Gastroesophageal sphincter (tissue), 3 donors: ENCODE results near the gene HLA-F.

Source experiments
- CTCF ChIP-seq, 4 experiments: fragments of 200-600 bp in 2 of 4; fragments of 450-650 bp in 2 of 4; sonication (generic) in 1 of 4; IDR thresholded peaks; one replicate each; pipeline ENCODE4 v1.5.1; 2017 to 2019; ENCODE audit warnings: antibody characterized with exemption in 4 of 4, mild to moderate bottlenecking in 2 of 4, moderate library complexity in 2 of 4
- EP300 ChIP-seq: sonication (generic); formaldehyde crosslinking; IDR thresholded peaks from one replicate; pipeline ENCODE4 v1.6.1; 2017; ENCODE audit warnings: antibody characterized with exemption, mild to moderate bottlenecking
- POLR2A ChIP-seq, 2 donors: fragments of 450-650 bp; IDR thresholded peaks; one replicate each; pipeline ENCODE4 v1.6.1; 2017; ENCODE audit warnings: antibody characterized with exemption in 2 of 2, mild to moderate bottlenecking in 2 of 2, moderate library complexity in 1 of 2

GRCh38 chr6:29741592-29741991 lies 18.4 kb downstream of the HLA-F start:
- TF ChIP-seq CTCF (IDR thresholded peaks at IDR 0.05) (no peak), POLR2A (IDR thresholded peaks at IDR 0.05) (no peak), EP300 (no peak)
